Measurements from ENCODE around the gene IGHMBP2. TPM values are rescaled to one million over a fixed set of nuclear protein-coding genes. Genes with fewer than 3 reads are reported as not detected.

The IGHMBP2 gene
- total RNA-seq, 5 donors from 2014 or later (not counting 1 experiment from before 2014, with no cell fraction given) = 33.5 to 59.8 (median 37.0) TPM

DNA sequence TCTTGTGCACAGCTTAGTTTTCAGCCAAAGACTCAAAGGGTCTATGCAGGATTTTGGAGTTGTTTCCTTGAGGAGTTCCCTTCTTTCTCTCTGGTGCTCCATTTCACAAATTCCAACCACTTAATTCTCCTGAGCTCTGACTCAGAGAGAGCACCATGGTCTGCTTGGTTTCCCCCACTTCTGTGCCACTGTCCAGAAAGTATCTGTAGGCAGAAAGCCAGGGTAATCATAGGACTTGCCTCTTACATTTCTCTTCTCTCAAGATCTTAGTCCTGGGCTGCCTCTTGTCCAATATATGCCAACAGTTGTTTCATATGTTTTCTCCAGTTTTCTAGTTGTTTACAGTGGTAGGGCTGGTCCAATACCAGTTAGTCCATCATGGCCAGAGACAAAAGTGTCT, 83.5 kb downstream of the IGHMBP2 start:
- H3K27me3 ChIP-seq (replicated peaks in 1 of 2; ENCODE audit: control insufficient read depth in 2 of 2, extremely low read depth in 1 of 2, insufficient read depth in 2 of 2, low read length in 1 of 2) = peaks cover 0 to 20% of the 10 kb centered on the region in 2 experiments
- H3K4me1 Mint-ChIP-seq = peaks cover 0 to 11% (median 0%) of the 10 kb centered on the region in 3 donors
- no peaks in the 10 kb centered on the region for H3K4me1 ChIP-seq (ENCODE audit: control insufficient read depth in 1 of 2, extremely low read depth in 1 of 2, insufficient read depth in 2 of 2, low read length in 2 of 2)
- no peaks in the 10 kb centered on the region for H3K36me3 ChIP-seq (ENCODE audit: control insufficient read depth in 2 of 2, extremely low read depth in 1 of 2, insufficient read depth in 1 of 2, low read length in 1 of 2)
- H3K9me3 Mint-ChIP-seq = peaks cover 4 to 21% (median 12%) of the 10 kb centered on the region in 3 donors
- H3K27me3 Mint-ChIP-seq = peaks cover 18 to 28% of the 10 kb centered on the region in 2 donors
- POLR2A ChIA-PET = no interaction called here
- no peak overlapping the region for H3K27ac Mint-ChIP-seq
- peaks cover 16% of the 10 kb centered on the region for H3K36me3 Mint-ChIP-seq
- CTCF ChIA-PET = no interaction called here
- ATAC-seq (replicated peaks in 1 of 4) = no peak
- DNase-seq = no peak
- no peak overlapping the region for H3K4me3 ChIP-seq (ENCODE audit: control insufficient read depth in 1 of 2, extremely low read depth in 1 of 2, low read length in 1 of 2)
- no peak overlapping the region for H3K4me3 Mint-ChIP-seq
- no peaks in the 10 kb centered on the region for H3K9me3 ChIP-seq
- no peak overlapping the region for H3K27ac ChIP-seq (ENCODE audit: low read length)

DNA sequence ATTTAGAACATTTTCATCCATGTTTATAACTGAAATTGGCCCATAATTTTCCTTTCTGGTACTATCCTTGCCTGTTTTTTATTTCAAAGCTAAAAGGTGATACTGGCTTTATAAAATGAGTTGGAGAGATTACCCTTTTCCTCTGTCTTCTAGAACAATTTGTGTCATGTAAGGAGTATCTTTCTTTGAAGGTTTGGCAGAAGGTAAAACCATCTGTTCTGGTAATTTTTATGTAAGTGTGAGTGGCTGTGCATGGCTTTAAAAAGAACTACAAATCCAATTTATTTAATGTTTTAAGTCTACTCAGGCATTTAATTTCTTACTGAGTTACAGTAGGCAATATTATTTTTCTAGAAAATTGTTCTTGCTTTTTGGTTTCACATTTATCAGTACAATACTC, 84.8 kb downstream of the IGHMBP2 start:
- no peaks in the 10 kb centered on the region for H3K36me3 ChIP-seq (ENCODE audit: control insufficient read depth in 2 of 2, extremely low read depth in 1 of 2, insufficient read depth in 1 of 2, low read length in 1 of 2)
- Mint-ChIP-seq H3K4me3 (no peak overlapping the region), H3K4me1 (peaks cover 0 to 11% (median 5%) of the 10 kb centered on the region in 3 donors), H3K9me3 (peaks cover 4 to 13% (median 12%) of the 10 kb centered on the region in 3 donors), H3K27me3 (peaks cover 27 to 38% of the 10 kb centered on the region in 2 donors), H3K27ac (peak overlapping the region in 1 of 2 donors; percentile 46), H3K36me3 (peaks cover 13% of the 10 kb centered on the region)
- DNase-seq = no peak
- peaks cover 0 to 31% of the 10 kb centered on the region in 2 experiments for H3K27me3 ChIP-seq (replicated peaks in 1 of 2; ENCODE audit: control insufficient read depth in 2 of 2, extremely low read depth in 1 of 2, insufficient read depth in 2 of 2, low read length in 1 of 2)
- ChIA-PET CTCF (no interaction called here), POLR2A (no interaction called here)
- no peak overlapping the region for H3K4me3 ChIP-seq (ENCODE audit: control insufficient read depth in 1 of 2, extremely low read depth in 1 of 2, low read length in 1 of 2)
- no peak overlapping the region for H3K27ac ChIP-seq (ENCODE audit: low read length)
- no peaks in the 10 kb centered on the region for H3K9me3 ChIP-seq
- ATAC-seq (replicated peaks in 1 of 4) = no peak
- no peaks in the 10 kb centered on the region for H3K4me1 ChIP-seq (ENCODE audit: control insufficient read depth in 1 of 2, extremely low read depth in 1 of 2, insufficient read depth in 2 of 2, low read length in 2 of 2)

Other genes starting within 250 kb of the IGHMBP2 start
- under 1 TPM in 1 of 5 donors, not detected in 4; 0.35 TPM for gene GAL, start 219.3 kb upstream of the IGHMBP2 start, total RNA-seq
- gene TESMIN, start 152.4 kb upstream of the IGHMBP2 start, total RNA-seq = 1 to 10 TPM; 6.1 to 9.1 (median 7.7) TPM
- gene CPT1A, start 62.0 kb upstream of the IGHMBP2 start, total RNA-seq = 10 to 100 TPM; 21.2 to 44.1 (median 35.9) TPM
- gene MRPL21, start 59 bp upstream of the IGHMBP2 start, total RNA-seq = 10 to 100 TPM; 34.0 to 36.9 (median 35.3) TPM
- gene MRGPRD, start 77.1 kb downstream of the IGHMBP2 start, total RNA-seq = not detected
- not detected for gene MRGPRF, start 109.4 kb downstream of the IGHMBP2 start, total RNA-seq
- gene TPCN2, start 145.0 kb downstream of the IGHMBP2 start, total RNA-seq = 10 to 100 TPM; 14.9 to 34.3 (median 19.4) TPM

All from T-cell (primary cell).